Activated CD4-positive, alpha-beta T cell treated with anti-CD3 and anti-CD28 coated beads, Interleukin-2, amount 50 U/mL, for 4 hours (primary cell): ENCODE measurements around the gene CAST.
A peak's percentile ranks its signal among the peaks of the same experiment; 100 is the strongest.

Source experiments
- DNase-seq, 2 experiments: peaks; one replicate each; pipeline ENCODE4 v3.0.0-alpha.2; 2020

Gene CAST

DNA sequence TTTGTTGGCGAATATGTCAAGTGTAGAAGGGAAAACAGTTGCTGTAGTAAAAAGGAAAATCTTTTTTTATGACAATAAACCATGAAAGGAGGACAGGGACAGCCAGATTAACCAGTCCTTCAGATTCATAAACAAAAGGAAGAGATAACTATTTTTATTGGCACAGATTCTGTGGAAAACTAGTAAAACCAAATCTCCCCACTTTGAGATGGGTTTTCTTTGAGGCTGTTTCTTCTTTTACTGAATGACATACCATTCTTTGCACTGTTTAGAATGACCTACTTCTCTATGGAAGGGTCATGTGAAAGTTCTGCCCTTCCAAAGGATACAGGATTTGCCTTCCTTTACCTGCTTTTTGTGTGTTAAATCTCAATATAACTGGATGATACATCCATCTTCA, 13.7 kb downstream of the CAST start:
- no peak for DNase-seq

DNA sequence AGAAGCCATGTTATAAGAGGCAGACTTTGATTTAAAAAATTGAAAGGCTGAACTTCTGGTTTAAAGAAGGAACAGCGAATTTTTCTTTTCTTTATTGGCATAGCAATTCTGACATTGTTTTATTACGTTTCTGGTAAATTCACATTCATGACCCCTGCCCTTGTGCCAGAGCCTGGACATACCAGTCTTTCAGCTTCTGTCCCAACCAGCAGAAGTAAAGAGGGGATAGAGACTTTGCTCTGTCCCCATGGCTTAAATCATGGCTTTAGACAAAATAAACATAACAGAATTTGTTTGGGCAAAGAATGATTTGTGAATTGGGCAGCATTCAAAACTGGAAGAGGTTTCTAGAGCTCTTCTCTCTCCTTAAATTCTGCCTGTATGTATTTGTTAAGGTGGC, 15.3 kb downstream of the CAST start:
- DNase-seq = no peak

DNA sequence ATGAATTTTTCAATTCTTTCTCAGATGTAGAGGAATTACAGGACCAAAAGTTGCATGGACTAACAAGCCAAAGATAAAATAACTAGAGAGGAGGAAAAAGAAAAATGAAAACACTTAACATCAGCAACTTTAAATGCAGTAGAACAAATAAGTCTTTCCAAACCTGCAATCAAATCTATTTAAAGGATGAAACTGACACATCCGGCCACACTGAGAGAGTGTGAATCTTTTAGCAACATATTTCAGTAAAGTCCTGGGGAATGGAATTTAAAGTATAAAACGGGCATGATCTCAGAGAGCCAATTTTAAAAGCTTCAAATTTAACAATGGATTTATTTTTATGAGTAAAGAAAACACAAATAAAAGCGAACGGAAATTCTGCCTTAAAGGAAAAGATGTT, 17.1 kb downstream of the CAST start:
- DNase-seq = no peak

DNA sequence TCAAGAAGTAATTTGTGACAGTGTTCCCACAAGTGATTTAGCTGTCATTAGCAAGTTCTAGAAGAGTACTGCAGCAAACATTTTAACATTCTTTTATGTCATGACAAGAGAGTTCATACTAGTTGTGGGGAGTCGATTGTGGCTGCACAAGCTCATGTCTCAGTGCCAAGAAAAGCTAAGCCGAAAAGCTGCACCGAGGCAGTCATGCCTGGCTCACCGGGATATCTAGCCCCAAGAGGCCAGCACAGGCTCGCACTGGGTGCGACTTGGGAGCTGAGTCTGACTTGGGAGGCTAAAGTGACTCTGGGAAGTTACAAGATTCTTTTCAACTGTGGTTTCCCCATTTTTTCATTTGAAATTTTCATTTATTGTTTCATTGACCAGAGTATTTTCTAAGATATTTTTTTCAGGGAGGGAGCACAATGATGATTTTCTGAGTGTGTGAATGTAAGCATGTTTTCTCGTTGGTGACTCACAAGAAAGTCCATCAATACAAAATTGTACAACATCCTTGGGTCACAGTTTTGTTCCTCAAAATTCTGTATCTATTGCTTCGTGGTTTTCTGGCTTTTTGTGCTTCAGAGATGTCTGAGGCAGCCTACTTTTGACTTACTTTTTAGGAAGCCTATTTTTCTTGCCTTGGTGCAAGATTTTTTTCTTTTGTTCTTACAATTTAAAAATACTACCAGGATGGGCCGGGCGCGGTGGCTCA, 18.7 kb downstream of the CAST start:
- DNase-seq = no peak

DNA sequence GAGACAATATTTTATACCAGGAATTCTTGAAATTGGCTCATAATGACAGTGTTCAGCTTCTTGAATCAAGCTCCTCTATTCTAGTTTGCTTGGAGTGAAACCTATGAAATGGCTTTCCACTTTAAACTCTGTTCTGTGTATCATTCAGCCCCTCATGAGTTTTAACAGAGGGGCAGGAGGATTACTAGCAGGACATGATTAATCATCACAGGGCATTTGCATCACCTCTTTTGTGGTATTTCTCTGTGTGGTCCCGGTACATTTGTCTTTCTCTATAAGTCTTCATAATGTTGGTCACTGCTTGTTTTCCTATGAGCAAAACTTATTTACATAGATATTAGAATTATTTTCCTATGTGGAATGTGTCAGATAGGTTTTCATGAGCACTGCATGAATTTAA, 21.2 kb downstream of the CAST start:
- no peak for DNase-seq

DNA sequence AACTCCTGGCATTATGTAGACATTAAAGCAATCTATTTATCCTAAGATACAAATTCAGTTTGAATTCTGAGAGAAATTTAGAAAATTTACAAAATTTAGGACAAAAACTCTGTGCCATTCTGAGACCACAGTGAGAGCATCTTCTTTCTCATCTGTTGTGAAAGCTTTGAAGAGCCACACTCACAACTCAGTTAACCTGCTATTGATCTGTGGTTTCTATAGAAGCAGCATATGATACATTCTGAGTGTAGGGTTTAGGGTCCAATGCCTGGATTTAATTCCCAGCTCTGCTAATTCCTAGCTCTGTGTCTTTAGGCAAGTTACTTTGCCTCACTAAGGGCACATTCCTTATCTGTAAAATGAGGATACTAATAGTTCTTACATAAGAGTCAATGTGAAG, 21.6 kb downstream of the CAST start:
- no peak for DNase-seq

DNA sequence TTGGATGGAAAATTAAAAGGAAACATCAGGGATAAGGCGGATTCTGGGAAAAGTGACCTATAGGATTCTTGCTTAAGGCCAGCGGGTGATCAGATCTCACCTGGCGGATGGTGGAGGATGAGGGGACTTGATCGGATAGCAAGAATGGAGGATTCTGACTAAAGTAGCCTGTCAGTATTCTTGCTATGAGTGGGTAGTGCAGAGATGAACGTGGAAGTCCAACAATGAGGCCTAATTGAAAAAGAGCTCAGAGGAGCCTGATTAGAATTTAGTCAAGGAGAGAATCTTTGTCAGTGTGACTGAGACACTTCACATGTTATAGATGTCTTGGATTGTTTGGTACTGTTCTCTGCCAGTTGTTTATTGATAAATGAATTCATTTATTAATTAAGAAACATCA, 24.9 kb downstream of the CAST start:
- DNase-seq = no peak

DNA sequence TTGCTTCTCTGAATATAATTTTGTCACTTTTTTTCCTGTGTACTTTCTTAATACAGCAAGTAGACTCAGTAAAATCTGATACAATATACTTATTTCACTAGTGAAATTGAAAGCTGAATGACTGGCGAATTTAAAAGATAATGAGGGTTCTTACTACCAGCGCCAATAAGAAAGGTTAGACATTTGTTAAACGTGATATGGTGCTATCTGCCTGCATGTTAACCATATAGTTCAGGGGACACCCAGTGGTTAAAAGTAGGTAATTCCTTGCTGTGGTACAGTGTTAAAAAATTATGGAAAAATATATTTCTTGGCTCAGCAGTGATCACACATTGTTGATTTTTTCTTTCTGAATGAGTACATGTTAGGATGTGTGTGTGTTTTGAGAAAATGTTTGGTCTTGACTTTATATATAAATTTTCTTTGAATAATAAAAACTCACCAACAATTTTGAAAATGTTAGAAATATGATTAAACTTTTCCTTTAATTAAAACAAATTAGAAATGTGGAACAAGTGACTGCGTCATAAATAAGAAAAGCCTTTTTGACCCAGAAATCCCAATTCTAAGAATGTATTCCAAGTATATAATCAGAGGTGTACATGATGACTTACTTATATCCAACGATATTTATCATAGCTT, 25.8 kb downstream of the CAST start:
- no peak for DNase-seq

DNA sequence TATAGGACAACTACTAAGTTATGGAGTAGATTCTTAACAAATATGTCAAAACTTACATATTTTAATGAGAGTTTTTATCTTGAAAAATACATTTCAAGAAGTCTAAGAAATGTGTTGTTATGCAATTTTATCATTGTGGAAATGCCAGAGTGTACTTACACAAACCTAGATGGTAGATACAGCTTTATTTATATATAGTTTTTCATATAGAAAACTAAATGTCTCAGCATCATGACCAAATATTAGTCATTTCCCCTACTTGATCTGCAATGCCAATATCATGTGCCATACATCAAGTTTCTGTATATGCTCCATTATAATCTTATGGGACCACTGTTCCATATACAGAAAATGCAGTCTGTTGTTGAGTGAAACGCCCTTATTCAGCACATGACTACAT, 28.7 kb downstream of the CAST start:
- no peak for DNase-seq

DNA sequence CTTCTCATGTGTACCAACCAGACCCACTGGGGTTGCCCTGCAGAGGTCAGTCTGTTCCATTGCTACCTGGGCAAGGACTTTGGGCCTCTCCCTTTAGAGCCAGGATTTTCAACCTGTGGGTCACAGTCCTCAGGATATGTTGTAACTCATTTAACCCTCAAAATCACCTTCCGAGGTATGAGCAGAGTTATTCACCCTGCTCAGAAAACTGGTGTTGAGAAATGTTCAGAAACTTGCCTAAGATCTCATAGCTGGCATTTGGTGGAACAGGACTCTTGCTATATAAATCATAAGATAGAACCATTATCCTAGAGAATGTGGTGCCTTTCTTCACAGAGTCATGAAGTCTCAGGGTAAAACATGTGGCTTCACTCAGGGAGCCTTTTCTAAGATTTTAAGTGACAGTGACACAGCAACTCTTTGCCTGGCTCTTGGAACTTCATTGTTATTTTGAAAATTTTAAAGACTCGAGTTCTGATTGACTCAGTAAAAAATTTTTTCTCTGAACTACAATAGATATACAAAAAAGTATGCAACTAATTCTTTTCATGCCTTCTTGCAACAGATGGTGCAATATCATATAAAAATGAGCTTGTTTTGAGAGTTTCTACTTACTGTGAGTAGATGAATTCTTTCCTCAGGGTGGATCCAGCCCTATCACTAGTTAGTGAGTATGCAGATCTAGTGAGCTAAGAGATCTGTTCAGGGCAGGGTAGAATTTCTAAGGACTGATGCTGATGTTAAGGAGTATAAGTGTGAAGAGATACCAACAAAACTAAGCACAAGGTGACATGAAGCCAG, 29.5 kb downstream of the CAST start:
- no peak for DNase-seq

DNA sequence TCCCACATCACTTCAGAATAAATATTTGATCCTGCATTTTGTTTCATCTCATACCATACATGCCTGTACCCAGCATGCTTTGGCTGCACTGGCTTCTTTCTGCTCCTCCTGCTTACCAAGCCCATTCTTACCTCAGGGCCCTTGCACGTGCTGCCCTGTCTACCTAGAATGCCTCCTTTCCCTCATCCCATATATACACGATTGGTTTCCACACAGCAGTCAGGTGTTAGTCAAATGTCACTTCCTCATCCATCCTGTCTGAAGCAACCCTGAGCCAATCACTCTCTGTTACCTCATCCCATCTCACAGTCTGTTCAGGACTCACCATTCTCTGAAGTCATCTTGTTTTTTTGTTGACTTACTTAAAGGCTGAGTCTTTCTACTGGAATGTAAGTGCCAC, 30.3 kb downstream of the CAST start:
- no peak for DNase-seq

DNA sequence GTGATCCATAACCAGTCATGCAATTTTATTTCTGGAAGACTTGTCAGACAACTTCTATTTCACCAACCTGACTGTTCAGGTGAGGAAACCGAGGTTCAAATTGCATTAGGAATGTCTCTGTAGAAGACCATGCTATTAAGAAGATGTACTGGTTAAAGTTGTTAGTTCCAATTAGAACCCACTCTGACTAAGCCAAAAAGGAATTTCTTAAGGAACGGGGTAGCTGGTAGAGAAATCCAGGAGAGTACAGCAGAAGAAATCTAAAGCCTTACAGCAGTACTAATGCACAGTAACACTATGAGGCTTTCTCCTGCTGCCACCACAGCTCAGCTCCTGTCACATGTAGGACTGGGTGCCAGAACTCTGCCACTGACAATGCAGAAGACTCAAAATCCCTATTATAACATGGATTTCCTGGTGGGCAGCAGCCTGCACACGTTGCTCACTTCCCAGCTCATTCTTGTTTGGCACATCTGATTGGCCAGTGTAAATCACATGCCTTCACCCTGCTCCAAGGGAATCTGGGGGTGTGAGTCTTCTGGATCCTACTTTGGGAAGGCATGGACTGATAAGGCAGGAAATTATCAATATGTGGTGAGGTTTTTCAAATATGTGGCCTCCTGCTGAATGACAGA, 37.1 kb downstream of the CAST start:
- no peak for DNase-seq

DNA sequence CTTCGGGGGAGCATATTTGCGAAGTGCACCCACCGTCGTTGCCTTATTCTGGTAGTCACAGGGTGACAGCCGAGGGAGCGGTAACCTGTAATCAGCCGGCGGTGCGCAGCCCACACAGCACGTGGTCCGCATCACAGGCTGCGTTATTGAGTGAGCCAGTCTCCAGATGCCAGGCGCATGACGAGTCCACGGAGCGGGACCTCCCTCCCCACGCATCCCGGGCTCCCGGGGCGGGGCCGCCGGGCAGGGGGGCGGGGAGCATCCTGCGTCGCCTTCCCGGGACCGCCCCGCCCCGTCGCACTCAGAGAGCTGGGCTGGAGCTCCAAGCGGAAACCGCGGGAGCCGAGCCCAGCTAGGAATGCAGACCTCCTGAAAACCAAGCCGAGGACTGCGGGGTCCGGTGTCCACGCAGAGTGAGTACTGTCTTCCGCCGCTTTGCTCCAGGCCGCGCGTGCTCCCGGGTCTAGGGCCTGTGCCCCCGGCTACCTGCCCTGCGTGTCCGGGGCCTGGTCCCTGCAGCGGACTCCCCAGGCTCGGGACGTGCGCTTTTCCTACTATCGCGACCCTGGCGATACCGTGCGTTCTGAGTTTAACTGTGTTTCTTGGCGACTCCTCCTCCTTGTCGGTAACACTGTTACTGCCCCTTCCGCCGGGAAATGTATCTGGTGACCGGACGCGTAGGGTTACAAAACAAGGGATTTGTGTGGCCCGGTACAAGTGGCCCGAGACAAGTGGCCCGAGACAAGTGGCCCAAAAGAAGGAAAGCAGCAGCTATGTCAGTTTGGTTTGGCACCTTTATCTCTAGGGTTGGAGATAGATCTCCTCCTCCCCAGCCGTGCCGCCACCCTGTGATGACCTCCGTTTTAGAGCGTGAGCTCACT, 40.6 kb downstream of the CAST start:
- DNase-seq = peak; percentile 79 to 82

DNA sequence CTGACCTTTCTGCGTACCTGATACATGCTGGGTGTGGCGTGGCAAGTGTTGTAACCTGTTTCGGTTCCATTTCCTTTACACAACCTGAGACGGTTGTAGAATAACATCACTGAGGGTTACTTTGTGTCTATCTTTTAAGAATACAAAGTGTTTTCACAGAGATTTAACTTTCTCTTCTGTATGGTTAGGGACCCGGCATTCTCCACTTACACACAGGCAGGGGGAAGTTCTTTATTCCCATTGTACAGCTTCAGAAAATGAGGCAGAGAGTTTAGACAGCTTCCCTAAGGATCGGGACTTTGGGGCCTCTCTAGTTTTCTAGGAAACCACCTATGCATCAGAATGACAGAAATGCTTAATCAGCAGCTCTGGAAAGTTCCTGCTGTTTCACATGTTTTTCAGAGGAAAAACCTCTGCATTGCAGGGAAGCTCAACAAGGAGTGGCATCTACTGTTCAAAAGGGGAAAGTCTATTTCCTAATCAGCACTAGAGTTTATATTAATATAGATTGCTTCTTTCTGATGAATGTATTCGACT, 41.3 kb downstream of the CAST start:
- DNase-seq = peak in 1 of 2 experiments; percentile 63

DNA sequence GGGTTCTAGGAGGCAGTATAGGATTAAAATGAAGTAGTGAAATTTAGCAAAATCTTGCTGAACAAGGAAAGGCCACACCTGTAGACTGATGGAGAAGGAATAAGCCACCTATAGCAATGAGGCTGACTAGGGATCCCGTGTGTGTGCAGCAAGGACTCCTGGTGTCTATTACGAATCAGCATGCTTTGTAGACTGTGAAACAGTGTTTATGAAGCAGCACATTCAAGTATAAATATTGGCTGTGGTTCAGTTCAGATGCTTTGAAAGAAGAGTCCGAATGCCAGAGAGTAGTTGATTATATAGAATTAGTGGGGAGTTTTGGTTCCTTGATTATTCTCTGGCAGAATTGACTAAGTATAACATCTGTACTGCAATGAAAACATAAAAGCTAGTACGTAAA, 41.8 kb downstream of the CAST start:
- no peak for DNase-seq

DNA sequence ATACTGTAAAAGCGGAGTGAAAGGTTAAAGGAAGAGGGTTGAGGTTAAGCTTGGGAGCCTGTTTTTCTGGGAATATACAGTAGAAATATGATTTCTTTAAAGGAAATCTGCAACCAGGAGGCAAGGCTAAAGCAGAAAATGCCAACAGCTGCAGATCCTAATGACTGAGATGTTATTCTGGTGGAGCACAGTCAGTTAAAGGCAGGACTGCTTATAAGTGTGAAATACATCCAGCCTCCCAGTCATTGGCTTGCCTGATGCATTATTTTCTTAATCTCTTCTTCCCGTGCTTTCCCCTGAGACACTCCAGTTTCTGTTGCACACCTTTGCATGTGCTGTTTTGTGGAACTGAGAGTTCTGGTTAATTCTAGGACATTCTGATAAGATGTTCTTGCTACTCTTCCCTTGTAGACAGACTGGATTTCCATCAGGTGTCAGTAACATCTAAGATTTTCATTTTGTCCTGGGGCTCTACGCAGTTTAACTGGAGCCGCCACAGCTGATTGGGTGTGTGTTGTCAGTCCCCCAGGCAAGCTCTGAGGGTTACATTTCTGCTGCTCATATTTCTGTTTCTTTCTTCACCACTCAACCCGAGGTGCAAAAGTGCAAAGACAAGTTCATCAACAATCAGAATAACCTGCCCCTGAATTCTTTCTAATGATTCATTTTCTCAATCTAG, 44.4 kb downstream of the CAST start:
- DNase-seq = no peak

DNA sequence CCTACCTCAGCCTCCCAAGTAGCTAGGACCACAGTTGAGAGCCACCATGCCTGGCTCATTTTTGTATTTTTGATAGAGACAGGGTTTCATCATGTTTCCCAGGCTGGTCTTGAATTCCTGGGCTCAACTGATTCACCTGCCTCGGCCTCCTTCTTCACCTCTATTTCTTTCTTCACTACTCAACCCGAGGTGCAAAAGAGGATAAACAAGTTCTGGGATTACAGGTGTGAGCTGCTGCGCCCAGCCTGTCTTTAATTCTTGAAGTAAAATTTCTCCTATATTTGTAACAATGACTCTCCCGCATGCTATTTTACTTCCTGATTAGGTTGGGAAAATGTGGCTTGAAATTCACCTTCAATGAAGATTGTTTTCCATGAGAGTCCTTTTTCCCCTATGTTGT, 46.4 kb downstream of the CAST start:
- no peak for DNase-seq

DNA sequence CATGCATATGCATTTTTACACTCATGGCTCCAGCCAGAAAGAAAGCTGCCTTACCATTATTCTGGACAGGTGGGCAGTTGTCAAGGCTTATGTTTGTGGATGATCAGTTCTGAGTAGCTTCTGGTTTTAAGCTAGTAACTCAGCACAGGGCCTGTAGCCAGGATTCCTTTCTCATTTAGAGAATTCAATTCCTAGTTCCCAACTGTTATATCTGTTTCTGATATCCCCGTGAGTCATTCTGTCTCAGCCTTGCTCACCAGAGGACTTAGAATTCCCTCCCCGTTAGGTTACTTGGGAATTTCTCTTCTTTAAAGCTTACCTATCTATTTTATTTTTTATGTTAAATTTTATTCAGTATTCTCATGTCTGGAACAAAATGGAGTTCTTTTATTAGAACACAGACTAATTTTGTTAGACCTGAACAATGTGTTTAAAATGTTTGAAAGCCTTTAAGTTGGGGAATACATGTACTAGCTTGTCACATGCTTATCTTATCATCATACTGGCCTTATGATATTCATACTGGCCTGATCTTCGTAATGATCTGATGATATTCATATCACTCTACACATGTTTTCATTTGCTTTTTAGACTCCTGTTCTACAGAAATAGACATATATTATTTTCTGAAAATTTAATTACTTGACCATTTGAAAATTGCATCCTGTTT, 47.1 kb downstream of the CAST start:
- DNase-seq = no peak

DNA sequence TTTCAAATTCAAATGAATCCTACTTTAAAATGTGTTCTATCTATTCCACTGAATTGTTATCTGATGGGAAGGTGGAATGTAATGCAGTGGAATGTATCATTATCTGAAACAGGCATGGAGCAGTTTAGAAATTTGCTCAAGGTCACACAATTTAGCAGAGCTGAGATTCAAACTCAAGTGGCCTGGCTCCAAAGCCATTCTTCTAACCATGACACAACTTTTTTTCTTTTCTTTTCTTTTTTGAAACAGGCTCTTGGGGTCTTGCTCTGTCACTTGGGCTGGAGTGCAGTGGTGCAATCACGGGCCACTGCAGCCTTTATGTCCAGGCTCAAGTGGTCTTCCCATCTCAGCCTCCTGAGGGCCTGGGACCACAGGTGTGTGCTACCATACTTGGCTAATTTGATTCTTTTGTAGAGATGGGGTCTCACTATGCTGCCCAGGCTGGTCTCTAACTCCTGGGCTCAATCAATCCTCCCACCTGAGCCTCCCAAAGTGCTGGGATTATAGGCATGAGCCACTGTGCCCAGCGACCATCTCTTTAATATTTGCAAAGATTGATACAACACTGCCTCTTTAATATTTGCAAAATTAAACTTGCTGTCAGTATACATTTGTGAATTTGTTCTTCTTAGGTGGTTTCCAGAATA, 50.0 kb downstream of the CAST start:
- no peak for DNase-seq

DNA sequence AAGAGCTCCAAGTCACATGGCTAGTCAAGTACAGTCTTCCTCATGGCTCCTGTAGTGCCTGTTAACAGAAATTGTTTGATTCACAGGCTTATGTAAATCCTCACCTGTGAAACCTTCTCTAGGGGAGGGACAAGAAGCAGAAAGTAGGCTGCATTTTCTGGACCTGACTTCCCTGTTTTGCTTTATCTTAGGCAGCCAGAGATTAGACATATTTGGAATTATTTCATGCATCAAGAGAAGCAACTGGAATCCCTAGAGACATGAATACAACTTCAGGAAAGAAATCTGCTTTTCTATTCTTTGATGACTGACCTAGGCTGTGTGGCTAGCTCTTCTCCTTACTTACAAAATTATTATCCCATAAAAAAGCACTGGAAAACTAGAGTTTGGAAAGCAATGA, 52.3 kb downstream of the CAST start:
- no peak for DNase-seq
